ENCODE data around the gene KLHL21. TPM values are rescaled to one million over a fixed set of nuclear protein-coding genes. Genes with fewer than 3 reads are reported as not detected.

Gene KLHL21
- total RNA-seq, 1 experiment from 2014 or later, result 38.0 TPM

- no peak overlapping the region for H3K4me3 ChIP-seq (ENCODE audit: low read depth, low read length, poor library complexity, severe bottlenecking)
- peaks cover 64% of the 10 kb centered on the region for H3K36me3 ChIP-seq (ENCODE audit: insufficient read depth, low read length, poor library complexity, severe bottlenecking)
- H3K27ac ChIP-seq (ENCODE audit: low read depth, low read length, poor library complexity, severe bottlenecking), result no peak overlapping the region
- no peaks in the 10 kb centered on the region for H3K4me1 ChIP-seq (ENCODE audit: insufficient read depth, low read length, poor library complexity, severe bottlenecking)
- H3K9me3 ChIP-seq (ENCODE audit: low read depth, low read length, poor library complexity, severe bottlenecking), result no peaks in the 10 kb centered on the region
- no peak for DNase-seq (ENCODE audit: low spot score)
- intact Hi-C loops (cut with micrococcal nuclease; ENCODE audit: unreplicated experiment), result no loop called here
- CTCF ChIA-PET, result no interaction called here
- TF ChIP-seq EZH2 (IDR thresholded peaks at IDR 0.05; ENCODE audit: borderline replicate concordance, low read depth, low read length, poor library complexity, severe bottlenecking) (no peak), CTCF (conservative IDR thresholded peaks at IDR 0.05; ENCODE audit: low read depth, low read length) (no peak)
- H3K27me3 ChIP-seq (replicated peaks; ENCODE audit: insufficient read depth, low read depth, low read length, poor library complexity), result no peaks in the 10 kb centered on the region
- BruUV-seq (replicated peaks), result no TSS peak
- POLR2A ChIA-PET (ENCODE audit: low non-redundant PET), result no interaction called here
These were observed 10.2 kb downstream of the KLHL21 start for GRCh38 chr1:6592441-6592840.

GRCh38 chr1:6591644-6592043 is 11.0 kb downstream of the KLHL21 start:
- Histone ChIP-seq H3K4me1 (ENCODE audit: insufficient read depth, low read length, poor library complexity, severe bottlenecking) (no peaks in the 10 kb centered on the region), H3K27me3 (replicated peaks; ENCODE audit: insufficient read depth, low read depth, low read length, poor library complexity) (no peaks in the 10 kb centered on the region), H3K27ac (ENCODE audit: low read depth, low read length, poor library complexity, severe bottlenecking) (no peak overlapping the region), H3K4me3 (ENCODE audit: low read depth, low read length, poor library complexity, severe bottlenecking) (no peak overlapping the region), H3K36me3 (ENCODE audit: insufficient read depth, low read length, poor library complexity, severe bottlenecking) (peaks cover 57% of the 10 kb centered on the region), H3K9me3 (ENCODE audit: low read depth, low read length, poor library complexity, severe bottlenecking) (no peaks in the 10 kb centered on the region)
- intact Hi-C loops (cut with micrococcal nuclease; ENCODE audit: unreplicated experiment), result no loop called here
- BruUV-seq (replicated peaks), result no TSS peak
- DNase-seq (ENCODE audit: low spot score), result no peak
- ChIA-PET POLR2A (ENCODE audit: low non-redundant PET) (no interaction called here), CTCF (no interaction called here)
- TF ChIP-seq CTCF (conservative IDR thresholded peaks at IDR 0.05; ENCODE audit: low read depth, low read length), result no peak
- no peak for TF ChIP-seq EZH2 (IDR thresholded peaks at IDR 0.05; ENCODE audit: borderline replicate concordance, low read depth, low read length, poor library complexity, severe bottlenecking)

- H3K4me3 ChIP-seq (ENCODE audit: low read depth, low read length, poor library complexity, severe bottlenecking), result no peak overlapping the region
- peaks cover 53% of the 10 kb centered on the region for H3K36me3 ChIP-seq (ENCODE audit: insufficient read depth, low read length, poor library complexity, severe bottlenecking)
- H3K27ac ChIP-seq (ENCODE audit: low read depth, low read length, poor library complexity, severe bottlenecking), result no peak overlapping the region
- DNase-seq (ENCODE audit: low spot score), result no peak
- intact Hi-C loops (cut with micrococcal nuclease; ENCODE audit: unreplicated experiment), result no loop called here
- ChIA-PET CTCF (no interaction called here), POLR2A (ENCODE audit: low non-redundant PET) (interaction anchor here (0.6 kb wide), 1 partner anchor 26 kb away, joined by 3 read pairs; no protein-coding TSS in a partner anchor)
- H3K27me3 ChIP-seq (replicated peaks; ENCODE audit: insufficient read depth, low read depth, low read length, poor library complexity), result no peaks in the 10 kb centered on the region
- TF ChIP-seq EZH2 (IDR thresholded peaks at IDR 0.05; ENCODE audit: borderline replicate concordance, low read depth, low read length, poor library complexity, severe bottlenecking) (no peak), CTCF (conservative IDR thresholded peaks at IDR 0.05; ENCODE audit: low read depth, low read length) (no peak)
- no peaks in the 10 kb centered on the region for H3K4me1 ChIP-seq (ENCODE audit: insufficient read depth, low read length, poor library complexity, severe bottlenecking)
- BruUV-seq (replicated peaks), result no TSS peak
- no peaks in the 10 kb centered on the region for H3K9me3 ChIP-seq (ENCODE audit: low read depth, low read length, poor library complexity, severe bottlenecking)
These were observed 11.4 kb downstream of the KLHL21 start for GRCh38 chr1:6591222-6591621.

Data from A673 (cell line).